Measurements from ENCODE around the gene RGR.

Gene RGR

DNA sequence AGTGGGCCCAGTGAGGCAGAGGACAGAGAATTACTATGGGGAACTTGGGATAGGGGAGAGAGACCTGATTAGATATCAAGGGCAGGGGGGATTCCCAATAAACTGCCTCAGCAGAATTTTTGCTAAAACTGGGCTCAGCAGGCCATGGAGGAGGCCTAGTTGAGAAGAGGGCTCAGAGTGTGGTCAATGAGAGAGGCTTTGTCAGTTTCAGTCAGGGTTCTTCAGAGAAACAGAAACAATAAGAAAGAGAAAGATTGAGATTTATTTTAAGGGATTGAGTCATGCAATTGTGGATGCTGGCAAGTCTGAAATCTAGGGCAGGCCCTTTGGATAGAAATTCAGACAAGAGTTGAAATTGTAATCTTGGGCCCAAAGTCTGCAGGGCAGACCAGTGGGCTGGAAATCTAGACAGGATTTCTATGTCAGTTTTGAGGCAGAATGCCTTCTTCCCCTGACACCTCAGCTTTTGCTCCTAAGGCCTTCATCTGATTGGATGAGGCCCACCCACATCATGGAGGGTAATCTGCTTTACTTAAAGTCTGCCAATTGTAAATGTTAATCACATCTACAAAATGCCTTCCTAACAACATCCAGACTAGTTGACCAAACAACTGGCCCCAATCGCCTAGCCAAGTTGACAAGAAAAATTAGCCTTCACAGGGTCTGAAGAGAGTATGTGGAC lies 50.1 kb downstream of the RGR start:
- DNase-seq (ENCODE audit: low read depth in 4 of 4, low spot score in 1 of 4) = no peak

DNA sequence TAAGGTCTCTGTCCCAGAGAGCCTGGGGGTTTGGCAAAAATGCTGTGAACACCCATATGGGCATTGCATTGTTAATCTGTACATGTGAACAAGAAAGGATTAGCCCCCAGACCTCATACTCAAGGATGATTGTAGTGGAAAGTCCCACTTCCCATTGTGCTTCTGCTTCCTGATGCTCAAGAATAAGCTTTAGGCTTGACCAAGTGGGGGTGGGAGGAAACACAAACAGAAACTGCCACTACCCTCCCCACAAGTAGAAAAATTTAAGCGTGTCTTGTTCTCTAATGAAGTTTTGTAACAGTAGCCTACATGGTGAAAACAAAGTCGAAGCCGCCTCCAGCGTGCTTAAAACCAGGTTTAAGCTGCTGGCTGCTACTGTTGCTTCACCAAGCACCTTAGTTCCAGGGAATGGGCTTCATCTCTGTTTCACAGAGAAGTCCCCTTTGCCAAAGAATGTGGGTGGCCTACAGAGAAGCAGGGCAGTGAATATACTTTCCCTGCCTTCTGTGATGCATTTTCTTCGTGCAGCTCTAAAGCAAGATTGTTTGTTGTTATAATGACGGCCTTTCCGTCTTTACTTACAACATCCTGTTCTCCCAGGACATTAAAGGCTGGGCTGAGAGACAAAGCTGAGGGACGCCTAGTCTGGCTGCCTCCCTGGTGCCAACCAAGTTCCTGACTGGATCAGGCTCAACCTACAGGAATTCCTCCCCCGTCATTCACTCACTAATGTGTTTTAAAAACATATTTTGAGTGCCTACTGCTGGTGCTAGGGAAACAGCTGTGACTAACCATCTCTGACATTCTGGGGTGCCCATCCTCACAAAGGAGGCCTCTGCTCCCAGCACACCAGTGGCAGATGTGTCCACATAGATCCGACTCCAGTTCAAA lies 51.5 kb downstream of the RGR start:
- no peak for DNase-seq (ENCODE audit: low read depth in 4 of 4, low spot score in 1 of 4)

DNA sequence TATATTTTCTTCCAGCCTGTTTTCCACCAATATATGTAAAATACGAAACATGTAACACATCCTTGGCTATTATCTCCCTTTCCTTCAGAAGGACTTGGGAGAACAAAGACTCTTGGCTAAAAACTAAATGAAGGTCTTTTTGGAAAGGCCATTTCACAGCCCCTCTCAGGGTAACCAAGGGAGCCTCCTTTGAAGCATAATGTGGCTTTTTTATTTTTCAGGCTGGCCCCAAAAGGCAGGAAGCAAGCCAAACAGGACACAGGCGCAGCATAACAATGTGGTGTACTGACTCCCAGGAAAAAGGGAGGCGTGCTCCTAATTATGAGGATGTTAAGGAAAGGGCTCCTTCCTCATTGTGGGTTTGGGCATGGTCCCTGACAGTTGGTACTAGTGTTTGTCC lies 53.2 kb downstream of the RGR start:
- no peak for DNase-seq (ENCODE audit: low read depth in 4 of 4, low spot score in 1 of 4)

DNA sequence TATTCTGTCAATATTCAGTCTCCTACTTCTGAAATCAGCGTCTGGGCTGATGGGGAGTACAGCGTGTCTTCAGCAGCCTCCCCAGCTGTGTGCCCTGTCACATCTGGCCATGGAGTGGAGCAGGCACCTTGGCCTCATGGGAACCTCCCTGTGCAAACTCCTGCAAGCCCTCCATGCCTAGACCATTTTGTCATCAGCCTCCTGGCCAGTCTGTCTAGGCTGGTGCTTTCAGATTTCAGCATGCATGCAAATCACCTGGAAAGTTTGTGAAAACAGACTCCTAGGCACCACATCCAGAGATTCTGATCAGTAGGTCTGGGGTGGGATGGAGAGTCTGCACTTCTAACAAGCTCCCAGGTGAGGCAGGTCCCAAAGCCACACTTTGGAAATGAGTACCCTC lies 57.4 kb downstream of the RGR start:
- no peak for DNase-seq (ENCODE audit: low read depth in 4 of 4, low spot score in 1 of 4)

DNA sequence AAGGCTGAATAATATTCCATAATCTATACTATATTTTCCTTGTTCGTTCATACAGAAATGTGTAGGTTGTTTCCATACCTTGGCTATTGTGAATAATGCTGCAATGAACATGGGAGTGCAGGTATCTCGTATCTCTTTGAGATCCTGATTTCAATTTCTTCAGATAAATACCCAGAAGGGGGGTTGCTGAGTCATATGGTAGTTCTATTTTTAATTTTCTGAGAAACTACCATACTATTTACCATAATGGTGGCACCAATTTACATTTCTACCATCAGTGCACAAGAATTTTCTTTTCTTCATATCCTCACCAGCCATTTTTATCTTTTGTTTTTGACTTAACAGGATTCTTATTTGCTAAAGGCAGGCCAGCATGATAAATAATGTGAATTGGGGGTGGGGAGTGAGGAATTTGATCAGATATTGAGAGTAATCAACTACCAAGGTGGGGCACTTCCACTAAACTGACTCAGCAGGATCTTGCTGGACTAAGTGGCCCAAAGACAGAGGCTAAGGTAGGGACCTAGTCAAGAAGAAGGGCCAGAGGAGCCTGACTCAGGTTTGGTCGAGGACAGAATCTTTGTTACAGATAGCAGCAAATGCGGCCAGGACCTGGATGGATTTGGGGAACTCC lies 62.0 kb downstream of the RGR start:
- no peak for DNase-seq (ENCODE audit: low read depth in 4 of 4, low spot score in 1 of 4)

DNA sequence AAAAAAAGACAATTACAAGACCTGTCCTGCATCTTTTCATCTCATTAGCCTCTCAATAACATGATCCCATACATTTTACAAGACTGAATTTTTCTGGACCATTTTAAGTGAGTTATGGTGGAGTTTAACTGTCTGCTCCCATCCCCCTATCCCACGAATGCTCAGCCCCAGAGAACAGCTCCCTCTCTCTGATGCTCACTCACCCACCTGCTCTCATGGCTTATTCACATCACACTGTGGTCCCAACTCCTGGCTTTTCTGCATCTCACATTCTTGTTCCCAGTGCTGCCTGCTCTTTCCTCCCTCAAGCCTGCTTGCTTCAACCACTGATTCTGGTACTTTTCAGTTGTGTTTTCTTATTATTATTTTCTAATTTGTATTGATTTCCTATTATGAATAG lies 63.2 kb downstream of the RGR start:
- DNase-seq (ENCODE audit: low read depth in 4 of 4, low spot score in 1 of 4) = no peak

DNA sequence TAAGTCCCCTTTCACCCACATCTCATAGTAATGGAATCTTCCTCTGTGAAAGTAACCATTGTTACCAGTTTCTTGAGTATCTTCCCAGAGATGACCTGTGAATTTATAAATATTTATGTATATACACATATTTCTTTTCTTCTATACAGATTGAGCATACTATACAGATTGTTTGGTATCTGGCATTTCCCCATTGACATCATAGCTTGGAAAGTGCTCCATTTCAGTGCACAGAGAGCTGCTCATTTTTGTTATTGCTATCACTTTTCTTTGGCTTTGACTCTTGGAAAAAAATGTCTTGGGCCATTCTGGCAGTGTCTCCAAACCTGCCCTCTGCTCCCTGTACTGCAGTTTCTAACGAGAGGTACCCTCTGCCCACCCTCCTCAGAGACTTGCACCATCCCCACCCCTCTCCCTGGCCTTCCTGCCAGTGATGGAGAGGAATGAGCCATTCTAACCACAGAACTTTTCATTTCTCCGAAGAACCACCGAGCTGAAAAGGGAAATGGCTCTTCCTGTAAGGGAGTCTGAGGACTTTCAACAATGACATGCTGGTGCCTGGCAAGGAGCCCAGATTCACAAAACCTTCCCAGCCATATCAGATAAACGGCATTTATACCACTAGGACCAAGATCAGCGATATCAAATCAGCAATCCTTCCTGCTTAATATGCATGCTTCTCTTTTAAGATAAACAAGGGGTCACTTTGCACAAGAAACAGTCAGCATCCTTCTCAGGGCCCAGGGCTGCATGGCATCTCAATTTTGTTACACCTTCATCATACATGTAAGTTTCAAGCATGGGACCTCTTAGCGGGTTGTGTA lies 63.8 kb downstream of the RGR start:
- DNase-seq (ENCODE audit: low read depth in 4 of 4, low spot score in 1 of 4) = peak in 1 of 4 experiments; percentile 44
